ENCODE data around the gene GPER1.

DNA sequence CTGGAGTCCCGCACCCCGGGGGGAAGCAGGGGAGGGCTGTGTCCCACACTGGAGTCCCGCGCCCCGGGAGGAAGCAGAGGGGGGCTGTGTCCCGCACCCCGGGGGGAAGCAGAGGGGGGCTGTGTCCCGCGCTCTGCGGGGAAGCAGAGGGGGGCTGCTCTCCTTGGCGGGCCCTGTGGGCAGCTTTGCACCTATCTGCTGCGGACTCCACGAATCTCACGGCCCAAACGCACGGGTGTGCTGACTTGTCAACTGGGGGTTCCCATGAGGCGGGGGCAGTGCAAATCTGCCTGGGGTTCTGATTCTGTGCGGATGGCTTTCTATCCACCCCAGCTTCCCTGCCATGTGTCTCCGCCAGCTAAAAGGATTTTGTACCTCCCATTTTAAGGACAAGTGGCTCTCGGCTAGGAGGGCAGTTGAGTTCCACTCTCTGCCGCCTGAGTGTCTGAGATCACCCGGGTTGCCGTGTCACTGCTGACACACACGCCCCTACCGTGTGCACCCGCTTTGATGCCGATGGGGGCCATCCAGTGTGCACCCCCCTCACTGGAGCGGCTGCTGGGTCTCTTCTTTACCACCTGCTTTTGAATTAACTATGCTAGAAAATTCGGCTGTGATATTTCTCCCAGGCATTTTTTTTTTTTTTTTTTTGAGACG is 20.5 kb downstream of the GPER1 start:
- no peak for TF ChIP-seq SP1 (IDR thresholded peaks at IDR 0.05; ENCODE audit: low read depth)
- no peak for TF ChIP-seq POLR2A (IDR thresholded peaks at IDR 0.05; ENCODE audit: borderline replicate concordance, extremely low read depth, insufficient read depth, insufficient read length)
- TF ChIP-seq CTCF (IDR thresholded peaks at IDR 0.05 in 2 of 3, conservative IDR thresholded peaks at IDR 0.05 in 1 of 3; ENCODE audit: borderline replicate concordance in 1 of 3, insufficient read depth in 1 of 3, low read depth in 2 of 3, low read length in 2 of 3), result no peak
- no peak for TF ChIP-seq POLR2AphosphoS5 (IDR thresholded peaks at IDR 0.05; ENCODE audit: low read depth, low read length)
- TF ChIP-seq SRF (IDR thresholded peaks at IDR 0.05; ENCODE audit: low read depth), result no peak
- no peak for TF ChIP-seq FOSL1 (IDR thresholded peaks at IDR 0.05; ENCODE audit: low read depth)
- TF ChIP-seq CBX3 (IDR thresholded peaks at IDR 0.05; ENCODE audit: low read depth), result no peak
- no peak for TF ChIP-seq YY1 (IDR thresholded peaks at IDR 0.05; ENCODE audit: extremely low read depth, insufficient replicate concordance, low read depth, low read length)
- TF ChIP-seq, protein P1, sequence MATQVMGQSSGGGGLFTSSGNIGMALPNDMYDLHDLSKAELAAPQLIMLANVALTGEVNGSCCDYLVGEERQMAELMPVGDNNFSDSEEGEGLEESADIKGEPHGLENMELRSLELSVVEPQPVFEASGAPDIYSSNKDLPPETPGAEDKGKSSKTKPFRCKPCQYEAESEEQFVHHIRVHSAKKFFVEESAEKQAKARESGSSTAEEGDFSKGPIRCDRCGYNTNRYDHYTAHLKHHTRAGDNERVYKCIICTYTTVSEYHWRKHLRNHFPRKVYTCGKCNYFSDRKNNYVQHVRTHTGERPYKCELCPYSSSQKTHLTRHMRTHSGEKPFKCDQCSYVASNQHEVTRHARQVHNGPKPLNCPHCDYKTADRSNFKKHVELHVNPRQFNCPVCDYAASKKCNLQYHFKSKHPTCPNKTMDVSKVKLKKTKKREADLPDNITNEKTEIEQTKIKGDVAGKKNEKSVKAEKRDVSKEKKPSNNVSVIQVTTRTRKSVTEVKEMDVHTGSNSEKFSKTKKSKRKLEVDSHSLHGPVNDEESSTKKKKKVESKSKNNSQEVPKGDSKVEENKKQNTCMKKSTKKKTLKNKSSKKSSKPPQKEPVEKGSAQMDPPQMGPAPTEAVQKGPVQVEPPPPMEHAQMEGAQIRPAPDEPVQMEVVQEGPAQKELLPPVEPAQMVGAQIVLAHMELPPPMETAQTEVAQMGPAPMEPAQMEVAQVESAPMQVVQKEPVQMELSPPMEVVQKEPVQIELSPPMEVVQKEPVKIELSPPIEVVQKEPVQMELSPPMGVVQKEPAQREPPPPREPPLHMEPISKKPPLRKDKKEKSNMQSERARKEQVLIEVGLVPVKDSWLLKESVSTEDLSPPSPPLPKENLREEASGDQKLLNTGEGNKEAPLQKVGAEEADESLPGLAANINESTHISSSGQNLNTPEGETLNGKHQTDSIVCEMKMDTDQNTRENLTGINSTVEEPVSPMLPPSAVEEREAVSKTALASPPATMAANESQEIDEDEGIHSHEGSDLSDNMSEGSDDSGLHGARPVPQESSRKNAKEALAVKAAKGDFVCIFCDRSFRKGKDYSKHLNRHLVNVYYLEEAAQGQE (IDR thresholded peaks at IDR 0.05; ENCODE audit: low read depth), result no peak
- TF ChIP-seq TCF7L2 (IDR thresholded peaks at IDR 0.05; ENCODE audit: borderline replicate concordance, extremely low read depth, insufficient read depth, insufficient read length), result no peak
- TF ChIP-seq CEBPB (IDR thresholded peaks at IDR 0.05; ENCODE audit: low read depth), result no peak
- no peak for TF ChIP-seq EZH2phosphoT487 (IDR thresholded peaks at IDR 0.05; ENCODE audit: borderline replicate concordance)
